GM18907 (cell line): Measurements from ENCODE around the gene TEC.
A peak's percentile ranks its signal among the peaks of the same experiment; 100 is the strongest.
"Not testable (repeated sequence)": the region's sequence is repeated elsewhere in the genome, so short reads cannot be mapped to it uniquely, and the experiment has no call there.

Experiments used
- ATAC-seq: cut with Tn5 transposase; IDR thresholded peaks from one replicate; pipeline ENCODE4 v1.9.1; 2021; ENCODE audit warnings: mild to moderate bottlenecking, moderate library complexity; ENCODE audit not compliant: unreplicated experiment

The TEC gene

DNA sequence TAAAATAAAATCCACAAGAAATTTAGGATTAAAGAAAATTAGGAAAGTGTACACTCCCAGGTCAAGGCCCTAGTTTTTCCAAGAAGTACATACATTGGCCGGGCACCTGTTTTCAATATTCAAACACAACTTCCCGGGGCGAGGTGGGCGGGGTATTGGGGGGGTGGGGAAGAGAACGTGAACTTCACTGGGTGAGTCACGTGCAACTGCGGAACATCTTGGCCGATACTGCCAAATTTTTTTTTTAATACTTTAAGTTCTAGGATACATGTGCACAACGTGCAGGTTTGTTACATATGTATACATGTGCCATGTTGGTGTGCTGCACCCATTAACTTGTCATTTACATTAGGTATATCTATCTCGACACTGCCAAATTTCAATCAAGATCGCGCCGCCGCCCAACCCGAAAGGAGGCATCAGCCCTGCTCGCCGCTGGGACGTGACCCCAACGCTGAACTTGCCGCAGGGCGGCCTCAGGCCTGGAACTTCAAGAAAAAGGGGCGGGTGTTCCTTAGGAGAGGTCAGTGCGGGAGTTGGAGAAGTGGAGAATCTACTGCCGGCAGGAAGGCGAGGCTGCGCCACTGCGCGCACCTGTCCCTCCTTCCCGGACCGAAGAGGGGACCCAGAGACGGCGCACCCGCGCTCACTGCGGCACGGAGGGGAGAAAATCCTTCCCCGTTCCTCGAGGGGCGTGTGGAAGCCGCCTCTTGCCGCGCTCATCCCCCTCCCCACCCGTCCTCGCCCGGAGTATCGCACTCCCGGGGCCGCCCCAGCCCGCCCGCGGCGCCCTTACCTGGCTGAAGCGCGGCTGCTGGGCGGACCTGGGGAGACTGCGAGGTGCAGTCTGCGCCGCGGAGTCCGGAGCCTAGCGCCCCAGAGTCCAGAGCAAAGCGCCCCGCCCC lies at the start of gene TEC:
Gene TEC, minus strand, starts transcription at position 883 of the 905 bp plus-strand sequence. CDS start 41,224 bp downstream, outside the sequence.
- ATAC-seq = peak; percentile 36

DNA sequence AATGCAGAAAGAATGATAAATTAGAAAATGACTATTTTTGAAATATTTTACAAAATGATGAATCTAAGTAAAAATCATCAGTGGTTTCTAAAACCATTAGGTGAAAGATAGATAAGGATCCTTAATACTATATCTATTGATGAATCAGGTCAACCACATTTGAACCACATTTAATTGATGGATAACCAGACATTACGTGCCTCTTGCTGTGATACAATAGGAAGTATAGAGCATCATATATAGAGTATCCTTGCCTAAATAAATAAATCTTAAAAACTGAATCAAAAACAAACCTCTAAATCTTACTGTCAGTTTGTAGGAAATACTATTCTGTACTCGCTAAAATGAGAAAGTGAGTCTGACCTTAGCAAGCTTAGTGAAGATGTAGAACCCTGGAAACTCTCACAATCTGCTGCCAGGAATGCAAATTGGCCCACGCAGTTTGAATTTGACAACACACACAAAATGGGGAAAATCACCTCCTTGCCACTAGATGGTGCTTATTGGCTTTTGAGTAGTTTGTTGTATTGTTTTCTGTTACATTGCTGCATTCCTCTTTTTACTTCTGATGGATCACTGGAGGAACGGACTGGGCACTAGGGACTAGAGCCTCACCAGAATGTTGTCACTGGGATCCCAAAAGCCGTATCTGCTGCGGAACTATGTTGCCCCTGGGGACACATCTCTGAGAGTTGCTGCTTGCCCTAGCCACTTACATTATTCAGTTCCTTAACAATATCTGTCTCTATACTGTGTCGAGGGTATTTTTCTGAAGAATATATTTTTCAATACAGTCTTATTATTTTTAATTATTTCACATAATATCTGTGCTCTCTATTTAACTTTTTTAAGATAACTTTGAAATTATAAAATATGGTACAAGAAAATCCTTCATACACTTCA lies 46.3 kb upstream of the TEC start:
- peak; percentile 91 for ATAC-seq

DNA sequence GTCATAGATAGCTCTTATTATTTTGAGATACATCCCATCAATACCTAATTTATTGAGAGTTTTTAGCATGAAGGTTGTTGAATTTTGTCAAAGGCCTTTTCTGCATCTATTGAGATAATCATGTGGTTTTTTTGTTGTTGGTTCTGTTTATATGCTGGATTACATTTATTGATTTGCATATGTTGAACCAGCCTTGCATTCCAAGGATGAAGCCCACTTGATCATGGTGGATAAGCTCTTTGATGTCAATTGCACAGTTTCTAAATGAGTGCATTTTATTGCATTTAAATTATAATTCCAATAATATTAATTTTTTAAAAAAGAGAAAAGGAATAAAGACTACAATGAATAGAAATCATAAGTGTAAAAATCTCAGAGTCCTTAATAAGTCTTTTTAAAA lies 45.1 kb upstream of the TEC start:
- not testable (repeated sequence) for ATAC-seq

DNA sequence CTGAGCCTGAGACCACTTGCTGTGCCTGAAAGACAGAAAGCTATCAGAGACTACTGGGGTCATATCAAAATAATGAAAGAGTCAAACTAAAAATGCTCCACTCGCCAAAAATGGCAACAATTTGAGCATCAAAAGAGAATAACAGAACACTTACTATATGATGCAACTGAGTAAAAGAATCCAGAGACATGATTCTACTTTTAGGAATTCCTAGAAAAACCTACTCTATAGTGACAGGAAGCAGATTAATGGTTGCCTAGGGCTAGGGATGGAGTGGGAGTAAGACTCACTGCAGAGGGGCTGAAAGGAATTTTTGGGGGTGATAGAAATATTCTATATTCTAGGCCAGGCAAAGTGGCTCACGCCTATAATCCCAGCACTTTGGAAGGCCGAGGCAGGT lies 42.3 kb upstream of the TEC start:
- ATAC-seq = no peak

DNA sequence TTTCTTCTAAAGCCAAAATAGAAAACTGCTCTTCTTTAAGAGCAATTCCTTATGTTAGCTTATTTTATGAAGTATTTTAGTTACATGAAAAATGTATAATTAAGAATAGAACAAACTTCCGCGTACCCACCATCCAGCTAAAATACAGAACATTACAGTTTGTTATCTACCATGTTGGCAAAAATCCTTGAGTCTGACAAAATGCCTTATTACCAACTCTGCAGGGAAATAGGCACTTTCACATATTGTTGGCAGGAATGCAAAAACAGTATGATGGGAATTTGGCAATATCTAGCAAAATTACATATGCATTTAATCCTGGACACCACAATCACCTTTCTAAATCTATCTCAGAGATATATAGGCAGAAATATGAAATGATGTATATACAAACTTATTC lies 39.3 kb upstream of the TEC start:
- no peak for ATAC-seq

DNA sequence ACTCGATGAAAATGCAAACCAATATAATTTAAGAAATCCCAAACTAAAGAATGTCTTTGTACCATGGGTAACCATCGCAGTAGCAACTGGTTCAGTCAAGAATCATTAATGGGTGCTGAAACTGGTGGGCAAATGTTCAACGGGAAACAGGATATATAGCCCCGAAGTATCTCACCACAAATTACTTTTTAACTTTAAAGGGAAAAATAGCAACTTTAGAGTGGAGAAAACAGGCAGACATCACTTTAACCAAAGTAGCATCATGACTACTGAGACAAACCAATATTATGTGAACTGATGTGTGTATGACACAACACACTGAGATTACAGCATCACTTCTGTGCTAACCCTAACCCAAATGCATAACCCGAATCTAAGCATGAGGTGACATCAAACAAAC lies 37.9 kb upstream of the TEC start:
- peak; percentile 90 for ATAC-seq

DNA sequence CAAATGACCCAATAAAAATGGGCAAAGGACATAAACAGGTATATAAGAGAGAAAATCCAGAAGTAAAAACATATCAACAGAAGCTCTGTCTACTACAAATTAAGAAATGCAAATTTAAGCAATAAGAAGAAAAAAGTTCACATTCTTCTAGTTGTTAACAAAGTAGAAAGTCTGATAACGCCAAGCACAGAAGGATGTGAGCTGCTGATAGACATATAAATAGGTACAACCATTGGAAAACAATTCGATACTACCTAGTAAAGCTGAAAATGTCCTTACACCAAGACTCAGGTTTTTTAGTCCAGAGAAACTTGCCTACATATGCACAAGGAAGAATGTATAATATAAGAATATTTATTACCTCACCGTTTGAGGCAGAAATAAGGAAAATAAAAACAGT lies 35.9 kb upstream of the TEC start:
- ATAC-seq = no peak

DNA sequence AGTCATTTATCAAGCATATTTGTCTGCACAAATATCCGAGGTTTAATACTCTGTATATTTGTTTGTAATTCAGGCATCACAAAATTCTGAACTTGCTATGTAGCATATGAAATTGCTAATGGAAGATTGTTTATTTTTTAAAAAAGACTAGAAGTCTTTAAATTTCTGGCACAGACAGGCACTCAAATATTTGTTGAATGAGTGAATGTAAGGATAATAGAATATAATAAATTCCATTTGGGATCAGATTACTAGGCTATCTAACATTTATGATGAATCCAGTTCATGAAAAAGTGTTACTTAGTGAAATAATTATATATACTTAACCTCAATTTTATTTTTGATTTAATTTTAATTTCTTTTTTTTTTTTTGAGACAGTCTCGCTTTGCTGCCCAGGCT lies 30.4 kb upstream of the TEC start:
- no peak for ATAC-seq

DNA sequence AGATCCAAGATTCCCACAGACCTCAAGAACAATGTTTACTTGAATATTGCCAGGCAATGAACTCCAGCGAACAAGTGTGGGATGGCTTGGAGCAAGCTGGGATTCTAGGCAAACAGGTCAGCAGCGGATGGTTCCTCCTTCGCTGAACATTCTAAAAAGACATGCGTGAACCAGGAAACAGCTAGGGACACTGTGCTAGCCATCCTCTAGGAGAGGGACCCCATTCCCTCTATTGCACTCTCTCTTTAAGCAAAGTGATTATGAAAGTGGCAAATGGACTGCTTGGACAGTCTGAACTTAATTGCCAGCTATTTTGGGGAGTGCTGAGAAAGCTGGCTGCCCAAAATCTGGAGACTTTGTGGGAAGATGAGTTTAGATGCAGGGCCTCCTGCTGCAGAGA lies 29.9 kb upstream of the TEC start:
- no peak for ATAC-seq

DNA sequence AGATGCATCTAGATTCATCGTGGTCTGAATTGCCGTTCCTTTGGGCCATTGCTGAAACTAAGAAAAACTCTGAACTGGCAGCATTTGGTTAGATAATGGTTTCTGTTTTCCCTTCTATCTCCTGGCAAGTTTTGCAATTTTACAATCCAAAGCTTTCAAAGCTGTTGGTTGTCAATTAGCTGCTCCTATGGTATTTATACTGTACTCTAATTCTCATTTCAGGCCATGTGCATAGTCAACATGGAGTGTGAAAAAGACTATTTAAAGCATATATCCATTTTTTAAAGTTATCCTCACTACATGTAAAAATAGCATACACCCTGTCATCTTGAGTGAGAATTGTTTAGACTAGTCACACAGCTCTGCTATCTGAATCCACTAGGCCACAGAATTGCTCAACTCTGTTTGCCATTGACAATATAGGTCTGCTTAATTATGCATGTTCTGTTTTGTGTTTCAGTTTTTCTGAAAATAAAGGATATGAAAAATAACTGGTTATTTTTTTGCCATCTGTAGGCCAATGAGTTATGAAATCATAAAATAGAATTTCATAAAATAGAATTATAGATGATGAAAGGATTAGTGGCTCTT lies 27.7 kb upstream of the TEC start:
- ATAC-seq = no peak

DNA sequence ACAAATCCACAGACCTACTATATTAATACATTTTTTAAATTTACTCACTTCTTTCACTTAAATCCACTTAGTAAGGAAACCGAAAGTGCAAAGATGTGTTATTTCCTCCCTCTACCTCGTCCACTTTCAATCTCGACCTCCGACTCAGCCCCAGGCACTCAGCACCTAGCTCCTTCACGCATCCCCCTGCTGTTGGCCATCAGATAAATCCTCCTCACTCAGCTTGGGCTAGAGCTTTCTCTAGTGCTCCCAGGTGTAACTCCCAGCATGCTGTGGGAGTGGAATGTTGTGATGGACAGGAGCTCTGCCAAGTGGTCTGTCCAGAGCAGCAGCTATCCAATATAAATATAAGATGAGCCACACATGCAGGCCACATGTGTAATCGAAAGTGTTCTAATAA lies 26.7 kb upstream of the TEC start:
- ATAC-seq = peak; percentile 96

DNA sequence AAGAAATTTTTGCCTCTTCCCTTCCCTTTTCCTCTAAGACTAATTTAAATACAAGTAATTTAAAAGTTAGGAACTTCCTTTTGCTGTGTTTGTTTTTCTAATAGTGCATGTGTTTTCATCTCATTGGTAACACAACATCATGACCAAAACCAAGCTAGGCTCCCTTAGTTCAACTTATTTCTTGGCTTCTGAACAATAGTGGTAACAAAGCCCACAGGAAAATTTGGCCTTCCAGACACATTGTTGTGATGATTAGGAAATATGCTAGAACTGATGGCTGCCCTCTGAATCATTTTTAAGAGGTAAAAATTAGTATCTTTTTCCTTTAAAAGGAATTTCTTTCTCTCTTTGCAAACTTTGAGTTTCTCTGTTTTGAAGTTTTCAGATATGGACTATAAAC lies 25.5 kb upstream of the TEC start:
- ATAC-seq = no peak

DNA sequence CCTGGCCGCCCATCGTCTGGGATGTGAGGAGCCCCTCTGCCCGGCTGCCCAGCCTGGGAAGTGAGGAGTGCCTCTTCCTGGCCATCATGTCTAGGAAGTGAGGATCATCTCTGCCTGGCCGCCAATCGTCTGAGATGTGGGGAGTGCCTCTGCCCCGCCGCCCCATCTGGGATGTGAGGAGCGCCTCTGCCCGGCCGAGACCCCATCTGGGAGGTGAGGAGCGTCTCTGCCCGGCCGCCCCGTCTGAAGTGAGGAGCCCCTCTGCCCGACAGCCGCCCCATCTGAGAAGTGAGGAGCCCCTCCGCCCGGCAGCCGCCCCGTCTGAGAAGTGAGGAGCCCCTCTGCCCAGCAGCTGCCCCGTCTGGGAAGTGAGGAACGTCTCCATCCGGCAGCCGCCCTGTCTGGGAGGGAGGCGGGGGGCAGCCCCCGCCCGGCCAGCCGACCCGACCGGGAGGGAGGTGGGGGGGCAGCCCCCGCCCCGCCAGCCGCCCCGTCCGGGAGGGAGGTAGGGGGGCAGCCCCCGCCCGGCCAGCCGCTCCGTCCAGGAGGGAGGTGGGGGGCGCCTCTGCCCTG lies 22.7 kb upstream of the TEC start:
- not testable (repeated sequence) for ATAC-seq

DNA sequence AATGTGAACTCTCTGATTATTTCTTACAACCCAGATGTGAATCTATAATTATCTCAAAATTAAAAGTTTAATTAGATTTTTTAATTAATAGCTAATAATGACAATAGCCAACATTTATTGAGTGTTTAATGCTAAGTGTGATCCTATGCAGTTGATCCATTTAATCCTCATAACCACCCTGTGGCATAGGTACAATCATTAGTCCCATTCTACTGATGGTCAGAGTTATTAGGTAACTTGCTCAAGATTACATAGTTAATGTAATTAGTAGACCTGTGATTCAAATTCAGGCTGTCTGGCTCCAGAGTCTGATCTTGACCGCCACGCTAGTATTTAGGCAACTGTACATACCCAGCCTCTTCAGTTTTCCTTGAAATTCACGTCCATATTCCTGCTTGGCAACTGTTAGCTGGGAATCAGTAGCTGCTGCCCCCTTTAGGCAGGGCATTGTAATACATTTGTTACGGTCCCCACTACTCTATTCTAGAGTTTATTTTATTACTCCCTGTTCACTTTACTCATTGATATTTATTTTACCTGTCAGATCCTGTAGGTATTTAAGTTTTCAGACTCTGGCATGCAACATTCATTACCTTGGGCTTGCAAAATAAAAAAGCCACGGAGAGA lies 20.6 kb upstream of the TEC start:
- no peak for ATAC-seq

DNA sequence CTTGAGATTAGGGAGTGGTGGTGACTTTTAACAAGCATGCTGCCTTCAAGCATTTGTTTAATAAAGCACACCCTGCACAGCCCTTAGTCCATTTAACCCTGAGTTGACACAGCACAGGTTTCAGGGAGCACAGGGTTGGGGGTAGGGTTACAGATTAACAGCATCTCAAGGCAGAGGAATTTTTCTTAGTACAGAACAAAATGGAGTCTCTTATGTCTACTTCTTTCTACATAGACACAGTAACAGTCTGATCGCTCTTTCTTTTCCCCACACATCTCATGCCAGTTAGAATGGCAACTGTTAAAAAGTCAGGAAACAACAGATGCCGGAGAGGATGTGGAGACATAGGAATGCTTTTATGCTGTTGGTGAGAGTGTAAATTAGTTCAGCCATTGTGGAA lies 16.4 kb upstream of the TEC start:
- ATAC-seq = not testable (repeated sequence)

DNA sequence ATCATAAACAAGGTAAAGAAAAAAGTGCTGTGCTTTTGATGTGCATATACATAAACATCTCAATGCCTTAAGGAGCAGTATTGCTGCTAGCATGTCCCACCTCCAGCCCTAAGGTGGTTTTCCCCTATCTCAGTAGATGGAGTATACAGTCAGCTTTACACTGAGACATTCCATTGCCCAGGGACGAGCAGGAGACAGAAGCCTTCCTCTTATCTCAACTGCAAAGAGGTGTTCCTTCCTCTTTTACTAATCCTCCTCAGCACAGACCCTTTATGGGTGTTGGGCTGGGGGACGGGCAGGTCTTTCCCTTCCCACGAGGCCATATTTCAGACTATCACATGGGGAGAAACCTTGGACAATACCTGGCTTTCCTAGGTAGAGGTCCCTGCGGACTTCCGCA lies 16.0 kb upstream of the TEC start:
- not testable (repeated sequence) for ATAC-seq

DNA sequence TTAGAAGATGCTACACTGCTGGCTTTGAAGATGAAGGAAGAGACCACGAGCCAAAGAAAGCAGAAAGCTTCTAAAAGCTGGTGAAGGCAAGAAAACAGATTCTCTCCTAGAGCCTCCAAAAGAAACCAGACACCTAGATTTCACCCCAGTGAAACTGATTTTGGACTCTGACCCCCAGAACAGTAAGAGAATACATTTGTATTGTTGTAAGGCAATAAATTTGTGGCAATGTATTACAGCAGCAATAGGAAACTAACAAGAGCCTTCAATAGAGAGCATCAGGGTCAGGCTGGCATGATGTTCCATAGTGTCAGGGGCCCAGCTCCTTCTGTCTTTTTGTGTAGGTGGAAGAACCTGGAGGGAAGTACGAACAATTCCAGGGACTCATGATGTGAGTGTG lies 6.0 kb upstream of the TEC start:
- ATAC-seq = no peak

DNA sequence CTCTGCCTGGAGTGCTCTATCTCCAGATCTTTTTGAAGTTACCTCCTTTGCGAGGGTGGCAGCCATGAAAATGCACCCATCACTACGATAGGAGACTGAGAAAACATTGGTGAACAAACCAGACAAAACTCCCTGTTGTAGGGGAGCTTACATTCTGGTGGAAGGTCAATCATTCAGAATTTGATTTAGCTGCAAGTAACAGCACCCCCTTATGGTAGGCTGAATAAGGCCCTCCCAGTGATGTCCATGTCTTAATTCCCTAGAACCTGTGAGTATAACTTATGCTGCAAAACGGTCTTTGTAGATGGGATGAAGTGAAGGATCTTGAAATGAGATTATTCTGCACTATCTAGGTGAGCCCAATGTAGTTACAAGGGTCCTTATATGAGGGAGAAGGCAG lies 5.6 kb upstream of the TEC start:
- ATAC-seq = peak; percentile 39

DNA sequence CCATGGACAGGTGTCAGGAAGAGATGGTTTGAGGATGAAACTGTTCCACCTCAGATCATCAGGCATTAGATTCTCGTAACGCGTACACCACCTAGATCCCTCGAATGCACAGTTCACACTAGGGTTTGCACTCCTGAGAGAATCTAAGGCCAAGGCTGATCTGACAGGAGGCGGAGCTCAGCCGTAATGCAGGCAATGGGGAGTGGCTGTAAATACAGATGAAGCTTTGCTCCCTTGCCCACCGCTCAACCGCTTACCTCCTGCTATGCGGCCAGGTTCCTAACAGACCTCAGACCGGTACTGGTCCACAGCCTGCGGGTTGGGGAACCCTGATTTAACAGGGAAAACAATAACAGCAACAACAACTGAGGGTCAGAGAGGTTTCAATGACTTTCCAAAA lies 2.0 kb upstream of the TEC start:
- ATAC-seq = no peak

DNA sequence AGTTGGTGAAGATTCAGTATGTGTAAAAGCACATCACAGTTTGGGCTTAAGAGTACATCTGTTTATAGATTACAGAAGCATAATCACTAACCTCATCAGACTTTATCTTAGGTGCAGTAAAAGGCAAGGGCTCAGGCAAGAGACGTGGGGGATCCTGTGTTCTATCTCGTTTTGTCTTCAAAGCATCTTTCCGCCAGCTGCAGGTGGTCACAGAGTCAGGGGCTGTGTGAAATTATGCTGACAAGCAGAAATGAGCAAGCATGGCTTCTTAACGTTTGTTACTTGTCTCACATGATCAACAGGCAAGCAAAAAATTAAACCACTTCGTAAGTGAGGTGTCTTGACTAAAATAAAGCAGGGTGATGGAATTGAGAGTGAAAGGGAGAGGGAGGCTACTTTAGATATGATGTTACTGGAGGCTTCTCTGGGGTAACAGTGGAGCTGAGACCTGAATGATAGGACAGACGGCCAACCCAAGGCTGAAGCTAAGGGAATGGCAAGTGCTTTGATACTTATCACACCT lies 1.4 kb upstream of the TEC start:
- peak; percentile 24 for ATAC-seq
